Right forelimb (tissue), 1 donor: Measurements from ENCODE around the gene FBXL14.

Source experiments
- DNase-seq: peaks from one replicate; pipeline ENCODE4 v3.0.0-alpha.2; 2018

Gene FBXL14

GRCh38 chr12:1532375-1533165 lies 61.8 kb downstream of the FBXL14 start:
- no peak for DNase-seq

- no peak for DNase-seq
These were observed 62.6 kb downstream of the FBXL14 start for GRCh38 chr12:1531654-1532374.

GRCh38 chr12:1531153-1531653 lies 63.2 kb downstream of the FBXL14 start:
- no peak for DNase-seq

- no peak for DNase-seq
These were observed 63.7 kb downstream of the FBXL14 start for GRCh38 chr12:1530592-1531152.

GRCh38 chr12:1529862-1530591 lies 64.4 kb downstream of the FBXL14 start:
- no peak for DNase-seq

- DNase-seq: no peak
These were observed 65.0 kb downstream of the FBXL14 start for GRCh38 chr12:1529228-1529861.

- no peak for DNase-seq
These were observed 65.6 kb downstream of the FBXL14 start for GRCh38 chr12:1528791-1529190.

- DNase-seq: no peak
These were observed 66.6 kb downstream of the FBXL14 start for GRCh38 chr12:1527789-1528188.

- no peak for DNase-seq
These were observed 68.5 kb downstream of the FBXL14 start for GRCh38 chr12:1525858-1526257.

GRCh38 chr12:1523558-1524050 lies 70.8 kb downstream of the FBXL14 start:
- DNase-seq: no peak

GRCh38 chr12:1523046-1523445 lies 71.3 kb downstream of the FBXL14 start:
- no peak for DNase-seq

GRCh38 chr12:1519642-1520041 lies 74.7 kb downstream of the FBXL14 start:
- no peak for DNase-seq

GRCh38 chr12:1518591-1519516 lies 75.5 kb downstream of the FBXL14 start:
- no peak for DNase-seq

- no peak for DNase-seq
These were observed 76.5 kb downstream of the FBXL14 start for GRCh38 chr12:1517734-1518525.

GRCh38 chr12:1517007-1517406 lies 77.4 kb downstream of the FBXL14 start:
- no peak for DNase-seq
